Measurements from ENCODE around the gene FDXR.
"Not testable (repeated sequence)": the region's sequence is repeated elsewhere in the genome, so short reads cannot be mapped to it uniquely, and the experiment has no call there.

- not testable (repeated sequence) for TF ChIP-seq CTCF, POLR2A (IDR thresholded peaks at IDR 0.05)
These were observed 33.5 kb upstream of the FDXR start for GRCh38 chr17:74906214-74906793.

Data from adrenal gland (tissue), 5 donors.